Measurements from ENCODE around the gene HOXA11. TPM values are rescaled to one million over a fixed set of nuclear protein-coding genes. Genes with fewer than 3 reads are reported as not detected.
A peak's percentile ranks its signal among the peaks of the same experiment; 100 is the strongest.

Gene HOXA11
- total and polyA plus RNA-seq, 2 donors from 2014 or later, result 5.2 to 5.5 TPM

DNA sequence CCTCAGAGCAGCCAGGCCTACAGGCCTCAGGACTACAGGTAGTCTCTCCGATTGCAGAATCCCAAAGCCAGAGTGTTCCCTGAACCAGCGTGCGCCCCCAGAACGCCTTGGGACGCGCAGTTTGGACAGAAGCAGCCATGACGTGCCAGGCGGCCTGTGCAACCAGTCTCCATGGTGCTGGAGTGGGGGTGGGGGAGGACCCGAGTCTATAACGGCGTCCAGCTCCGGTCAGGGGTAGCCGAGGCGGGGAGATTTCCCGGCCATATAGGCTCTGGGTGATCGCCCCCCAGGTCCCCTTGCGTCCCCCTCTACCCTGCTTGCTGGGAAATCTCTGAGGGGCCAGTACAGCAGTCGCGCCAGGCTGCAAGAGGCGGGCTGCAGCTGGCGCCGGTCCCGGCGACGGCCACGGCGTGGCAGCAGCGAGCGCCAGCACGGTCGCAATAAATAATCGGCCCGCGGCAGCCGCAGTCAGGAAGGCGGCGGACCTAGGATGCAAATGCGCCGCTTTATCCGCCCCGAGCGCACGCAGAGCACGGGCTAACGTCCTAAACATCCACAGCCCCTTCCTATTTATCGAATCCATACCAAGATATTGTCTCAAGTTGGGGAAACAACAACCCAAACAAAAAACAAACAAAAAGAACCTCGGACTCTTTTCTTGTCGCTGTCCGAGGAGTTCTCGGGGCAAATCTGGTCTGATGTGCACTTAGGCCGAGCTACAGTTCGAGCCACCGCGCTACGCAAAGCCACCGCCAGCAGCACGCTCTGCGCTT lies 34.3 kb downstream of the HOXA11 start:
- Histone ChIP-seq H3K27me3 (ENCODE audit: control insufficient read depth, insufficient read depth, low read length) (no peaks in the 10 kb centered on the region), H3K4me1 (ENCODE audit: control insufficient read depth in 2 of 3, insufficient read depth in 2 of 3, low read depth in 1 of 3, low read length in 3 of 3) (peaks cover 0 to 24% (median 20%) of the 10 kb centered on the region in 3 donors), H3K9me3 (ENCODE audit: control insufficient read depth in 2 of 3, insufficient read depth in 1 of 3, low read length in 3 of 3) (no peaks in the 10 kb centered on the region), H3K9ac (ENCODE audit: low read length in 3 of 3) (peak overlapping the region; percentile 83 to 85 (median 85)), H3K27ac (ENCODE audit: low read depth in 2 of 2, low read length in 2 of 2) (peak overlapping the region; percentile 97 to 98), H3K4me3 (ENCODE audit: low read length in 3 of 3) (peak overlapping the region; percentile 56 to 87 (median 83)), H3K36me3 (ENCODE audit: control insufficient read depth in 2 of 3, insufficient read depth in 3 of 3, low read length in 3 of 3) (no peaks in the 10 kb centered on the region)
- TF ChIP-seq, protein P1, sequence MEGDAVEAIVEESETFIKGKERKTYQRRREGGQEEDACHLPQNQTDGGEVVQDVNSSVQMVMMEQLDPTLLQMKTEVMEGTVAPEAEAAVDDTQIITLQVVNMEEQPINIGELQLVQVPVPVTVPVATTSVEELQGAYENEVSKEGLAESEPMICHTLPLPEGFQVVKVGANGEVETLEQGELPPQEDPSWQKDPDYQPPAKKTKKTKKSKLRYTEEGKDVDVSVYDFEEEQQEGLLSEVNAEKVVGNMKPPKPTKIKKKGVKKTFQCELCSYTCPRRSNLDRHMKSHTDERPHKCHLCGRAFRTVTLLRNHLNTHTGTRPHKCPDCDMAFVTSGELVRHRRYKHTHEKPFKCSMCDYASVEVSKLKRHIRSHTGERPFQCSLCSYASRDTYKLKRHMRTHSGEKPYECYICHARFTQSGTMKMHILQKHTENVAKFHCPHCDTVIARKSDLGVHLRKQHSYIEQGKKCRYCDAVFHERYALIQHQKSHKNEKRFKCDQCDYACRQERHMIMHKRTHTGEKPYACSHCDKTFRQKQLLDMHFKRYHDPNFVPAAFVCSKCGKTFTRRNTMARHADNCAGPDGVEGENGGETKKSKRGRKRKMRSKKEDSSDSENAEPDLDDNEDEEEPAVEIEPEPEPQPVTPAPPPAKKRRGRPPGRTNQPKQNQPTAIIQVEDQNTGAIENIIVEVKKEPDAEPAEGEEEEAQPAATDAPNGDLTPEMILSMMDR (IDR thresholded peaks at IDR 0.05; ENCODE audit: borderline replicate concordance, extremely low read depth, insufficient read depth), result peak; percentile 87
- DNase-seq (peak; percentile 87 to 94 (median 92)), FAIRE-seq (no peak)
- intact Hi-C loops (cut with DNase I), result loop anchor here (10.0 kb wide), 1 partner anchor 776 kb away; no protein-coding TSS in a partner anchor

DNA sequence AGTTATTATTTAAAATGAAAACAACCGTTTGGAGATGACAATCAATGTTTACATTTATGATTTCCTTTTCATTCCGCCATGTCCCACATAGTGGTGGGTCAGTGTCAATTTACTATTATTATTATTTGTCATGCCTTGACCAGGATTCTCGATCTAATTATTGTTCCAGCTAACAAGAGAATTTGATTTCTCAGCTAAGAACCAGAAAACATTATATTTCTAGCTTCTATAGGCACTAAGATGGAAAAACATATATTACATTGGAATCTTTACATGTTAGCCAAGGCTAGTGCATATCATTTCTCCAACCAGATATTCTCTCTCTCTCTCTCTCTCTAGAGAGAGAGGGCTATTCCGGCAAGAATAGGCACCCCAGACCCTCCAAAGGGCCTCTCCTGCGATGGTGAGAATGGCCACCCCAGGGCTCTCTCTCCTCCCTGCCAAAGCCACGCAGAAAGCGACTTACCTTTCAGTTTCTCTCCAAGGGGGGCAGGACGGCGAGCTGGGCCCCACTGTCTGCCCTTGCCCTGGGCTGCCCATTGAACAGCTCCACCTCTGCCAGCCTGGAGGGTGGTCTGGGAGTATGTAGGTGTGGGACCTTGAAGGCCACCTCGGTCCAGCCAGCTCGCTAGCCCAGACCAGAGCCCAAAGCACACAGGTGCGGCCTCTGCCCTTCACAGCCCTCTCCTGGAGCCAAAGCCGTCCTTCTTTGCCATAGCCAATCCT lies 35.0 kb downstream of the HOXA11 start:
- peak overlapping the region; percentile 56 to 87 (median 83) for H3K4me3 ChIP-seq (ENCODE audit: low read length in 3 of 3)
- intact Hi-C loops (cut with DNase I), result loop anchor here (10.0 kb wide), 1 partner anchor 775 kb away; no protein-coding TSS in a partner anchor
- peak overlapping the region; percentile 83 to 85 (median 83) for H3K9ac ChIP-seq (ENCODE audit: low read length in 3 of 3)
- TF ChIP-seq, protein P1 (IDR thresholded peaks at IDR 0.05; ENCODE audit: borderline replicate concordance, extremely low read depth, insufficient read depth), result no peak
- H3K27ac ChIP-seq (ENCODE audit: low read depth in 2 of 2, low read length in 2 of 2), result peak overlapping the region; percentile 97 to 98
- H3K9me3 ChIP-seq (ENCODE audit: control insufficient read depth in 2 of 3, insufficient read depth in 1 of 3, low read length in 3 of 3), result no peaks in the 10 kb centered on the region
- no peaks in the 10 kb centered on the region for H3K27me3 ChIP-seq (ENCODE audit: control insufficient read depth, insufficient read depth, low read length)
- DNase-seq (peak in 3 of 5 donors; percentile 49 to 74 (median 72)), FAIRE-seq (no peak)
- H3K4me1 ChIP-seq (ENCODE audit: control insufficient read depth in 2 of 3, insufficient read depth in 2 of 3, low read depth in 1 of 3, low read length in 3 of 3), result peaks cover 0 to 24% (median 19%) of the 10 kb centered on the region in 3 donors
- H3K36me3 ChIP-seq (ENCODE audit: control insufficient read depth in 2 of 3, insufficient read depth in 3 of 3, low read length in 3 of 3), result no peaks in the 10 kb centered on the region

DNA sequence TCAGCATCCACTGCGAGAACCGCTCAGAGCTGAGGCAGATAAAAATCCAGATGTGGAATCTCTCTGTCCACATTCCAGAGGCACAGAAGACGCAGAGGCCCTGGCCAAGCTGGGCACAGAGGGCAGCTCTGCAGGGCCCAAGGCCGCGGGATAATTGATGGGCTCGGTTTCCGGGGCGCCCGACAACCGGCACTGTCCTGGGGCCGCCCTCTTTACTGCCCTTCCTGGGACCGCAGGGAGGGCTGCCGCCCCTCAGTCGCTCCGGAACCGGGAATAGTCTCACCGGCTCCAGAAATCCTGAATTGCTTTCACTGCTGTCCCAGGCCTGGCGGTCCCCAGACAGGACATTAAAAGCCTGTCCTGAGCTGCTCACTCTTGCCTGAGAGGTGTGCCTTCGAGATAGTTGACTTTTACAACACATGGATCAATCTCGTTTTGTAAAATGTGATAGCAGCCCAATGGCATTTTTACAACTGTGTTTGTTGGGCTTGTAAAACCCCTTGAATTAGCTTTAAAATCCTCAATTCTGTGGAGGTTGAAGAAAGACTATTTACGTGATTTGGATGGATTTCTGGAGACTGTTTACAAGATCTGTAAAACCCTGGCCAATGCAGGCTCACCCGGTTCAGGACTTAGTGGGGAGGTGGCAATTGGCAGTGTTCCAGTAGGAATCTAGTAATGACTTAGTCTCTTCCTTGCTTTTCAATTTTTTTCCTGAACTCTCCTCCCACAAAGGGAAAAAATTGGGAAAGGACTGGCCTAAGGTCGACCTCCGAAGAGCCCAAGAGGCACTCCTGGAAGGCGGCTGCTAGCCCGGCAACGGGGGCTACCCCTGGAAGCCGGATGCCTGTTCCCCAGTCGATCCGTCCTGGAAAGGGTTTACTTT lies 36.0 kb downstream of the HOXA11 start:
- no peak for FAIRE-seq
- Histone ChIP-seq H3K27me3 (ENCODE audit: control insufficient read depth, insufficient read depth, low read length) (no peaks in the 10 kb centered on the region), H3K36me3 (ENCODE audit: control insufficient read depth in 2 of 3, insufficient read depth in 3 of 3, low read length in 3 of 3) (no peaks in the 10 kb centered on the region), H3K9me3 (ENCODE audit: control insufficient read depth in 2 of 3, insufficient read depth in 1 of 3, low read length in 3 of 3) (no peaks in the 10 kb centered on the region), H3K4me1 (ENCODE audit: control insufficient read depth in 2 of 3, insufficient read depth in 2 of 3, low read depth in 1 of 3, low read length in 3 of 3) (peaks cover 0 to 18% (median 16%) of the 10 kb centered on the region in 3 donors), H3K27ac (ENCODE audit: low read depth in 2 of 2, low read length in 2 of 2) (peak overlapping the region; percentile 97 to 98), H3K9ac (ENCODE audit: low read length in 3 of 3) (peak overlapping the region; percentile 83 to 85 (median 85)), H3K4me3 (ENCODE audit: low read length in 3 of 3) (peak overlapping the region; percentile 56 to 87 (median 83))
- intact Hi-C loops (cut with DNase I), result no loop called here
- TF ChIP-seq, protein P1 (IDR thresholded peaks at IDR 0.05; ENCODE audit: borderline replicate concordance, extremely low read depth, insufficient read depth), result no peak
- peak in 3 of 5 donors; percentile 50 to 75 (median 58) for DNase-seq

Data from kidney (tissue), 14 donors.